HEK293T (cell line): ENCODE measurements around the gene ATAD3C.
"Not testable (repeated sequence)": the region's sequence is repeated elsewhere in the genome, so short reads cannot be mapped to it uniquely, and the experiment has no call there.

ENCODE experiments used
- HDGF ChIP-seq: fragments of 450-650 bp; IDR thresholded peaks from 2 replicates; pipeline ENCODE4 v1.6.1; 2017; ENCODE audit warnings: antibody characterized with exemption, borderline replicate concordance
- L3MBTL2 ChIP-seq: fragments of 450-650 bp; conservative IDR thresholded peaks from 2 replicates; pipeline ENCODE4 v1.6.1; 2016; ENCODE audit warnings: mild to moderate bottlenecking

DNA sequence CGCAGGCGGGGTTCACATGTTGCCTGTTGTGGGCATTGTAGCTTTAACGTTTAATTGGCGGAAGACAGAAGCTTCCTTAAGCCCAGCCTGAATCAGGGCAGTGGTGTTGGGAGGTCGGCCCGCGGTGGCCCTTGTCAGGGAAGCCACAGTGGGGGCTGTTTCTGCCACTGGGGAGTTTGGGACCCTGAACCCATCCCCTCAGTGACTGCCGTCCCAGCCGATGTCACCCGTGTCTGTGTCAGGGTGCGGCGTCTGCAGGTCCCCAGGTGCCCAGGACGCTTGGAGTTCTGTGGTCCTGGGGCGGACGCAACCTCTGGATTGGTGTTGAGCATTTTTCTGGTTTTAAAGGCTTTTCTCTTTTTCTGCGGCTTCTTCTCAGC is 31.0 kb downstream of the ATAD3C start:
- not testable (repeated sequence) for TF ChIP-seq L3MBTL2, HDGF
